Measurements from ENCODE around the gene OXA1L. TPM values are rescaled to one million over a fixed set of nuclear protein-coding genes. Genes with fewer than 3 reads are reported as not detected.
A peak's percentile ranks its signal among the peaks of the same experiment; 100 is the strongest.

Gene OXA1L
- total and polyA plus RNA-seq, 2 experiments from 2014 or later = 61.7 to 91.7 TPM

- TF ChIP-seq, protein P1, sequence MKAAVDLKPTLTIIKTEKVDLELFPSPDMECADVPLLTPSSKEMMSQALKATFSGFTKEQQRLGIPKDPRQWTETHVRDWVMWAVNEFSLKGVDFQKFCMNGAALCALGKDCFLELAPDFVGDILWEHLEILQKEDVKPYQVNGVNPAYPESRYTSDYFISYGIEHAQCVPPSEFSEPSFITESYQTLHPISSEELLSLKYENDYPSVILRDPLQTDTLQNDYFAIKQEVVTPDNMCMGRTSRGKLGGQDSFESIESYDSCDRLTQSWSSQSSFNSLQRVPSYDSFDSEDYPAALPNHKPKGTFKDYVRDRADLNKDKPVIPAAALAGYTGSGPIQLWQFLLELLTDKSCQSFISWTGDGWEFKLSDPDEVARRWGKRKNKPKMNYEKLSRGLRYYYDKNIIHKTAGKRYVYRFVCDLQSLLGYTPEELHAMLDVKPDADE (IDR thresholded peaks at IDR 0.05) = no peak
- no peak for TF ChIP-seq NANOG (IDR thresholded peaks at IDR 0.05; ENCODE audit: borderline replicate concordance)
These were observed 27.5 kb downstream of the OXA1L start (continued) for GRCh38 chr14:22793976-22794375.

DNA sequence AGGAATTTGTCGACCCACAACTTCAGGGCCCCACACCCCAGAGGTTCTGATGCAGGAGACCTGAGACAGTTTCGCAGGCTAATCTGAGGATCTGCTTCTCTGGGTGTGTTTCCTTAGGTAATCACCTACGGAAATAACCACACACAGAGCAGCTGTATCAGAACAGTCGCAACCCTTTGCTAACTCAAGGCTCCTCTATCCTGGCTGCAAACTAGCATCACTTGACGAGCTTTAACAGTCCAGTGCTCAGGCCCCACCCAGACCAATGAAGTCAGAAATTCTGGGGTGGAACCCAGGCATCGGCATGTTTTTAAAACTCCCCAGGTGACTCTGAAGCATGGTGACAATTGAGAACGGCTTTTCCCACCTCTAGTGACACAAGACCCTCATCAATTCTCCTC, 28.1 kb downstream of the OXA1L start:
- H3K4me3 Mint-ChIP-seq = no peak overlapping the region
- no peak overlapping the region for H3K4me3 ChIP-seq
- TF ChIP-seq STAT1 (IDR thresholded peaks at IDR 0.05; ENCODE audit: unreplicated experiment) (no peak), EZH2phosphoT487 (IDR thresholded peaks at IDR 0.05; ENCODE audit: unreplicated experiment) (no peak), ZNF114 (CRISPR knock-in tag; IDR thresholded peaks at IDR 0.05) (no peak), POLR2AphosphoS5 (IDR thresholded peaks at IDR 0.05; ENCODE audit: low read depth) (no peak), EZH2 (IDR thresholded peaks at IDR 0.05; ENCODE audit: low read depth, unreplicated experiment) (no peak), REST (IDR thresholded peaks at IDR 0.05; ENCODE audit: unreplicated experiment) (no peak), ZNF331 (CRISPR knock-in tag; IDR thresholded peaks at IDR 0.05; ENCODE audit: low read depth) (no peak)
- TF ChIP-seq, protein P1 (IDR thresholded peaks at IDR 0.05) = no peak
- H3K27ac Mint-ChIP-seq = peak overlapping the region; percentile 44; the same call in 1 of the 2 replicates
- DNase-seq (ENCODE audit: low spot score) (no peak), ATAC-seq (no peak)
- no peak overlapping the region for H3K4me2 ChIP-seq
- H3K27me3 ChIP-seq (ENCODE audit: insufficient read depth) = no peaks in the 10 kb centered on the region
- no peaks in the 10 kb centered on the region for H3K36me3 ChIP-seq (ENCODE audit: insufficient read depth)
- peaks cover 6% of the 10 kb centered on the region; the same call in 2 of the 3 replicates for H3K9me3 Mint-ChIP-seq
- H3K4me1 Mint-ChIP-seq = peaks cover 18% of the 10 kb centered on the region
- peaks cover 13% of the 10 kb centered on the region for H3K27me3 Mint-ChIP-seq (ENCODE audit: insufficient read depth, low read depth, poor library complexity)
- H3K27ac ChIP-seq (ENCODE audit: low read depth) = no peak overlapping the region
- peaks cover 10% of the 10 kb centered on the region; the same call in 1 of the 2 replicates for H3K9me2 ChIP-seq (ENCODE audit: insufficient read depth)
- H3K36me3 Mint-ChIP-seq (ENCODE audit: low read depth) = peaks cover 4% of the 10 kb centered on the region
- H4K20me1 ChIP-seq (replicated peaks; ENCODE audit: insufficient read depth) = no peaks in the 10 kb centered on the region
- H2AFZ ChIP-seq = no peak overlapping the region
- no peaks in the 10 kb centered on the region for H3K79me2 ChIP-seq (replicated peaks; ENCODE audit: insufficient read depth)
- H3K4me1 ChIP-seq (ENCODE audit: insufficient read depth) = peaks cover 17% of the 10 kb centered on the region
- H3F3A ChIP-seq (replicated peaks; ENCODE audit: low read depth) = no peaks in the 10 kb centered on the region
